SK-N-SH (cell line): ENCODE measurements around the gene SCD5.

Experiments
- CHD2 ChIP-seq: fragments of 150-350 bp; IDR thresholded peaks from 2 replicates; pipeline ENCODE4 v1.6.1; 2018; ENCODE audit warnings: low read length; ENCODE audit not compliant: partially characterized antibody
- NRF1 ChIP-seq: IDR thresholded peaks from 2 replicates; pipeline ENCODE4 v1.6.1; 2012; ENCODE audit warnings: low read depth, mild to moderate bottlenecking, low read length
- POLR2AphosphoS5 ChIP-seq: IDR thresholded peaks from 2 replicates; pipeline ENCODE4 v1.6.1; 2012; ENCODE audit warnings: low read depth, low read length
- RAD21 ChIP-seq: IDR thresholded peaks from 2 replicates; pipeline ENCODE4 v1.6.1; 2012; ENCODE audit warnings: mild to moderate bottlenecking, low read length
- TF ChIP-seq, protein P1 (sequence below): fragments of 150-350 bp; IDR thresholded peaks from 2 replicates; pipeline ENCODE4 v1.6.1; 2017; ENCODE audit warnings: antibody characterized with exemption, low read length, low read depth, borderline replicate concordance
- TF ChIP-seq, protein P2 (sequence below): fragments of 200-600 bp; sonication (generic); IDR thresholded peaks from 2 replicates; pipeline ENCODE4 v1.6.1; 2017; ENCODE audit warnings: antibody characterized with exemption, mild to moderate bottlenecking, moderate library complexity
- TF ChIP-seq, protein P3 (sequence below): IDR thresholded peaks from 2 replicates; pipeline ENCODE4; 2012
- TF ChIP-seq, protein P4 (sequence below): IDR thresholded peaks from 2 replicates; pipeline ENCODE4 v1.6.1; 2012; ENCODE audit warnings: mild to moderate bottlenecking, low read depth, low read length, moderate library complexity

DNA sequence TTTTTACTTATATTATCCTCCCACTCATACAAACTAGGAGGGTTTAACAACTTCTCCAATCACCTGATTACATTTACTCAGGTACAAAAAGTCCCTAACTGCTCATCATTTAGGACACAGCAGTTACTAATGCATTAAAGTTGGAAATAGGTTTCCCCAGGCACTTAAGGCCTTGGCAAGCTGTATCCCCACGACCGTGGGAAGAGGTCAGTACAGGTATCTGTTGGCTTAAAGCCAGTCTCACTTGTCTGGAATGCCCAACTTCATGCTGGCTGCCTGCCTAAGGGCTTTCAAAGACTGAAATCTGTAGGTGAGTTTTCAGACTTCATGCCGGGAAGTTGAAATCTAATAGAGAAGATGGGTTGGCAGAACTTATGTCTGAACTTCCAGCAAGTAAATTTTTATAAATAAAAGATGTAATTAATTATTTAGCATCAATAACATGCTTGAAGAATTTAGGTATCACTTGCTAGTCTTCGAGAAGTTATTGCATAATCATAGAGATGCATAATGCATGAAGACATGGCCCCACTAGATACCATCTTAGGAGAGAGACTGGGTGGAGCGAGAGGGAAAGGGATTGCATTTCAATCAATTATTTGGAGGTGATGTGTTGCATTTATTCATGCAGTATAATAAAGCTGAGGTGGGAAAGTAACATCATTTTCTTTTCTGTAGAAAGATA, 54.2 kb downstream of the SCD5 start:
- TF ChIP-seq POLR2AphosphoS5 (no peak), RAD21 (no peak), CHD2 (no peak), NRF1 (no peak)
- TF ChIP-seq, protein P1, sequence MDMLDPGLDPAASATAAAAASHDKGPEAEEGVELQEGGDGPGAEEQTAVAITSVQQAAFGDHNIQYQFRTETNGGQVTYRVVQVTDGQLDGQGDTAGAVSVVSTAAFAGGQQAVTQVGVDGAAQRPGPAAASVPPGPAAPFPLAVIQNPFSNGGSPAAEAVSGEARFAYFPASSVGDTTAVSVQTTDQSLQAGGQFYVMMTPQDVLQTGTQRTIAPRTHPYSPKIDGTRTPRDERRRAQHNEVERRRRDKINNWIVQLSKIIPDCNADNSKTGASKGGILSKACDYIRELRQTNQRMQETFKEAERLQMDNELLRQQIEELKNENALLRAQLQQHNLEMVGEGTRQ, result no peak
- TF ChIP-seq, protein P2, sequence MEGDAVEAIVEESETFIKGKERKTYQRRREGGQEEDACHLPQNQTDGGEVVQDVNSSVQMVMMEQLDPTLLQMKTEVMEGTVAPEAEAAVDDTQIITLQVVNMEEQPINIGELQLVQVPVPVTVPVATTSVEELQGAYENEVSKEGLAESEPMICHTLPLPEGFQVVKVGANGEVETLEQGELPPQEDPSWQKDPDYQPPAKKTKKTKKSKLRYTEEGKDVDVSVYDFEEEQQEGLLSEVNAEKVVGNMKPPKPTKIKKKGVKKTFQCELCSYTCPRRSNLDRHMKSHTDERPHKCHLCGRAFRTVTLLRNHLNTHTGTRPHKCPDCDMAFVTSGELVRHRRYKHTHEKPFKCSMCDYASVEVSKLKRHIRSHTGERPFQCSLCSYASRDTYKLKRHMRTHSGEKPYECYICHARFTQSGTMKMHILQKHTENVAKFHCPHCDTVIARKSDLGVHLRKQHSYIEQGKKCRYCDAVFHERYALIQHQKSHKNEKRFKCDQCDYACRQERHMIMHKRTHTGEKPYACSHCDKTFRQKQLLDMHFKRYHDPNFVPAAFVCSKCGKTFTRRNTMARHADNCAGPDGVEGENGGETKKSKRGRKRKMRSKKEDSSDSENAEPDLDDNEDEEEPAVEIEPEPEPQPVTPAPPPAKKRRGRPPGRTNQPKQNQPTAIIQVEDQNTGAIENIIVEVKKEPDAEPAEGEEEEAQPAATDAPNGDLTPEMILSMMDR, result no peak
- TF ChIP-seq, protein P3, sequence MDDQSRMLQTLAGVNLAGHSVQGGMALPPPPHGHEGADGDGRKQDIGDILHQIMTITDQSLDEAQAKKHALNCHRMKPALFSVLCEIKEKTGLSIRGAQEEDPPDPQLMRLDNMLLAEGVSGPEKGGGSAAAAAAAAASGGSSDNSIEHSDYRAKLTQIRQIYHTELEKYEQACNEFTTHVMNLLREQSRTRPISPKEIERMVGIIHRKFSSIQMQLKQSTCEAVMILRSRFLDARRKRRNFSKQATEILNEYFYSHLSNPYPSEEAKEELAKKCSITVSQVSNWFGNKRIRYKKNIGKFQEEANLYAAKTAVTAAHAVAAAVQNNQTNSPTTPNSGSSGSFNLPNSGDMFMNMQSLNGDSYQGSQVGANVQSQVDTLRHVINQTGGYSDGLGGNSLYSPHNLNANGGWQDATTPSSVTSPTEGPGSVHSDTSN, result no peak
- TF ChIP-seq, protein P4, sequence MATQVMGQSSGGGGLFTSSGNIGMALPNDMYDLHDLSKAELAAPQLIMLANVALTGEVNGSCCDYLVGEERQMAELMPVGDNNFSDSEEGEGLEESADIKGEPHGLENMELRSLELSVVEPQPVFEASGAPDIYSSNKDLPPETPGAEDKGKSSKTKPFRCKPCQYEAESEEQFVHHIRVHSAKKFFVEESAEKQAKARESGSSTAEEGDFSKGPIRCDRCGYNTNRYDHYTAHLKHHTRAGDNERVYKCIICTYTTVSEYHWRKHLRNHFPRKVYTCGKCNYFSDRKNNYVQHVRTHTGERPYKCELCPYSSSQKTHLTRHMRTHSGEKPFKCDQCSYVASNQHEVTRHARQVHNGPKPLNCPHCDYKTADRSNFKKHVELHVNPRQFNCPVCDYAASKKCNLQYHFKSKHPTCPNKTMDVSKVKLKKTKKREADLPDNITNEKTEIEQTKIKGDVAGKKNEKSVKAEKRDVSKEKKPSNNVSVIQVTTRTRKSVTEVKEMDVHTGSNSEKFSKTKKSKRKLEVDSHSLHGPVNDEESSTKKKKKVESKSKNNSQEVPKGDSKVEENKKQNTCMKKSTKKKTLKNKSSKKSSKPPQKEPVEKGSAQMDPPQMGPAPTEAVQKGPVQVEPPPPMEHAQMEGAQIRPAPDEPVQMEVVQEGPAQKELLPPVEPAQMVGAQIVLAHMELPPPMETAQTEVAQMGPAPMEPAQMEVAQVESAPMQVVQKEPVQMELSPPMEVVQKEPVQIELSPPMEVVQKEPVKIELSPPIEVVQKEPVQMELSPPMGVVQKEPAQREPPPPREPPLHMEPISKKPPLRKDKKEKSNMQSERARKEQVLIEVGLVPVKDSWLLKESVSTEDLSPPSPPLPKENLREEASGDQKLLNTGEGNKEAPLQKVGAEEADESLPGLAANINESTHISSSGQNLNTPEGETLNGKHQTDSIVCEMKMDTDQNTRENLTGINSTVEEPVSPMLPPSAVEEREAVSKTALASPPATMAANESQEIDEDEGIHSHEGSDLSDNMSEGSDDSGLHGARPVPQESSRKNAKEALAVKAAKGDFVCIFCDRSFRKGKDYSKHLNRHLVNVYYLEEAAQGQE, result no peak
